Measurements from ENCODE around the gene ZNF81. TPM values are rescaled to one million over a fixed set of nuclear protein-coding genes. Genes with fewer than 3 reads are reported as not detected.
"Not testable (repeated sequence)": the region's sequence is repeated elsewhere in the genome, so short reads cannot be mapped to it uniquely, and the experiment has no call there.

ZNF81 gene
- polyA plus RNA-seq, 3 donors = 6.7 to 7.6 (median 6.8) TPM

DNA sequence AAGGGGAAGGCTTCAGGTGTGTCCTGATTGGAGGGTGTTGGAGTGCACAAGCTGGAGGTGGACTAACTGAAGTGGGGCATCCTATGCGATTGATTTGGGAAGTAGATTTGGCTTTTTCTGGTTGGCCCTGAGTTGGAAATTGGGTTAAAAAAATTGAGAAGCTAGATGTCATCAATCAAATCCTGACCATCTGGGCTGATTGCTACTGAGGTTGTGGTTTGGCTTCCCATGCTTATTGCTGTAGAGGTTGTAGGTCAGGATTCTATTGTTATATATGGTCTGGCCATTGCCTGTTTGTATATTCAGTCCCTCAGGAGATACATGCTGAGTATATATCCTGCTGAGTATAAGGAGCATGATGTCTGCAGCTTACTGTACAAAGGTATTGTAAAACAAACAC lies 7.7 kb upstream of the ZNF81 start:
- no peak for DNase-seq (ENCODE audit: extremely low read depth in 1 of 11, low read depth in 9 of 11, low spot score in 4 of 11)

DNA sequence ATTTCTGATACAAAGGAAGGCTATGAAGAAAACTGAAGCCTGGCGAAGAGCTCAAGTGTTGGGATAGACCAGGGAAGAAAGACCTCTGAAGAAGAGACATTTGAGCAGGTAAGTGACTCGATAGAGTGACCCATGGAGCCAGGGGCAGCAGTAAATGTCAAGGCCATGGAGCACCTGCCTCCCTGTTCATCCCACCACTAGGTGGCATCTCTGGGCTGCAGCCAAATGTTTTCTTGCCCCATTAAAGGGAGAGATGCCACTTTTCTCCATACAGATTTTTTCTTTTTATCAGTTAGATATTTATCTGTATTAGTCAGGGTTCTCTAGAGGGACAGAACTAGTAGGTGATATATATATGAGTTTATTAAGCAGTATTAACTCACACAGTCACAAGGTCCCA lies 4.9 kb upstream of the ZNF81 start:
- no peak for DNase-seq (ENCODE audit: extremely low read depth in 1 of 11, low read depth in 9 of 11, low spot score in 4 of 11)

DNA sequence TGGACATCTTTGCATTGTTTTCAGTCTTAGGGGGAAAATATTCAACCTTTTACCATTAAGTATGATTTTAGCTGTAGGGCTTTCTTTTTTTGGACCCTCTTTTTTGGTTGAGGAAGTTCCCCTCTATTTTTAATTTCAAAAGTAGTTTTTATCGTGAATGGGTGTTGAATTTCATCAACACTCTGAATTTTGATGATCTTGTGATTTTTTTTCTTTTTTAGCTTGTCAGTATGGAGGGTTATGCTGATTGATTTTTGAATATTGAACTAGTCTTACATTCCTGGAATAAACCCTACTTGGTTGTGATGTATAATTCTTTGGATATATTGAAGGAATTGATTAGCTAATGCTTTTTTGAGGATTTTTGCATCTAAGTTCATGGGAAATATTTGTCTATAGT lies 1.7 kb downstream of the ZNF81 start:
- DNase-seq (ENCODE audit: extremely low read depth in 1 of 11, low read depth in 9 of 11, low spot score in 4 of 11) = no peak

DNA sequence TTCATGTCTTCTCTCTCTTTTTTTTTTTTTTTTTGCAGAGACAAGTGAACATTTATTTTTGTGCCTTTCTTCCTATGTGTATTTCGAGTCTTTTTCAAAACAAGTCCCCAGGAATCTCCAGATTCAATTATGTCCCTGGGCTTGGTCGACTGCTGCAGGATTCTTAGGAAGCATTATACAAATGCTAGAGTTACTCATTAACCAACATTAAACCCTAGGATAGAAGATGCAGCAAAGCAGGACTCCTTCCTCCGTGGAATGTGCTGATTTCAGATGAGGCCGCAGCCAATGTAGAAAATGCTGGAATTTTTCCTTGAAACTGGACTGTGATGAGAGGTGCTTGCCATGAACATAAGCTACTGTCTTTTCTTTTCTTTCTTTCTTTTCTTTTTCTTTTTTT lies 3.4 kb downstream of the ZNF81 start:
- no peak for DNase-seq (ENCODE audit: extremely low read depth in 1 of 11, low read depth in 9 of 11, low spot score in 4 of 11)

DNA sequence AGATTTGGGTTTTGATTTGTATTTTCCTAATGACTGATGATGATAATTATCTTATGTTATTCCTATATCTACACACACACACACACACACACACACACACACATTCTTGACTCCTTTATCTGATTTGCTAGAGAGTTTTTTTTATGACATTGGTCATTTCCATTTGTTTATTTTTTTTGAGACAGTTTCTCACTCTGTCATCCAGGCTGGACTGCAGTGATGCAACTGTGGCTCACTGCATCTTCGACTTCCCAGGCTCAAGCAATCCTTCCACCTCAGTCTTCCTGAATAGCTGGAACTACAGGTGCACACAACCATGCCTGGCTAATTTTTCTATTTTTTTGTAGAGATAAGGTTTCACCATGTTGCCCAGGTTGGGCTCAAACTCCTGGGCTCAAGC lies 6.7 kb downstream of the ZNF81 start:
- no peak for DNase-seq (ENCODE audit: extremely low read depth in 1 of 11, low read depth in 9 of 11, low spot score in 4 of 11)

DNA sequence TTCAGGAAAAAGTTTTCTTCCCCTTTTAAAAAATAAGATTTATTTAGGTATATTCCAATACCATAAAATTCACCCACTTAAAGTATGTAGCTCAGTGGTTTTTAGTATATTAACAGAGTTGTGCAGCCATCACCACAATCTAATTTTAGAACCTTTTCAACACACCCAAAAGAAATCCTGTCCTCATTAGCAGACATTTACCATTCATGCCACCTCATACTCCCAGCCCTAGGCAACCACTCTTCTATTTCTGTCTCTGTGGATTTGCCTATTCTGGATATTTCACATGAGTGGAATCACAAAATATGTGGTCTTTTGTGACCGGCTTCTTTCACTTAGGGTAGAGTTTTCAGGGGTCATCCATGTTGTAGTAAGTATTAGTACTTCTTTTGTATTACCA lies 7.4 kb downstream of the ZNF81 start:
- no peak for DNase-seq (ENCODE audit: extremely low read depth in 1 of 11, low read depth in 9 of 11, low spot score in 4 of 11)

DNA sequence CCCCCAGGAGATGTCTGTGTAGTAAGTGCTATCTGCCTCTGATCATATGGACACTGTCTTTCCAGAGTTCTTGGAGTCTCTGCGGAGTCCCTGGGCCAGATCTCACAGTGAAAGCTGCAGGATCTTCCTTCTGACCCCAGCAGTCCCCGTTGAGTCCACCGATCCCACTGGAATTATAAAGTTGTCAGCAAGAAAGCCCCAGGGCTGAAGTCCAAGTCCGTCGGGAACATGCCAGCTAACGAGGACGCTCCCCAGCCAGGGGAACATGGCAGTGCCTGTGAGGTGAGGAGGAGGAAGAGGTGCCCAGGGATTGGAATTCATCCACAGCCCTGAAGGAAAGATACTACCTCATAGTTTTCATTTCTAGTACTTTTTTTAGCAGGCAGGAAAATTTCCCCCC lies 9.3 kb downstream of the ZNF81 start:
- DNase-seq (ENCODE audit: extremely low read depth in 1 of 11, low read depth in 9 of 11, low spot score in 4 of 11) = no peak

DNA sequence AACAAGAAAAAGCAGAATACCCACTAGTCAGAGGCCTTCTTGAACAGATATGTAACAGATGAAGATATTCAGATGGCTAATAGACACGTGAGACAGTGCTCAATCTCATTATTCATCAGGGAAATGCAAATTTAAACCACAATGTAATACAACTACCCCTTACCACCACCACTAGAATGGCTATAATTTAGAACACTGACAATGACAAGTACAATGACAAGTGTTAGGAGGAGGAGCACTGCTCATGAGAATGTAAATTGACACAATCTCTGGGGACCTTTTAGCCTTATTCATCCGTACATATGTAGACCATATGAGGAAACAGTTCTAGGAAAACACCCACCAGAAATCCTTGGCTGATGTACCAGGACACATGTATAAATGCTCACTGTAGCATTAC lies 13.1 kb downstream of the ZNF81 start:
- no peak for DNase-seq (ENCODE audit: extremely low read depth in 1 of 11, low read depth in 9 of 11, low spot score in 4 of 11)

DNA sequence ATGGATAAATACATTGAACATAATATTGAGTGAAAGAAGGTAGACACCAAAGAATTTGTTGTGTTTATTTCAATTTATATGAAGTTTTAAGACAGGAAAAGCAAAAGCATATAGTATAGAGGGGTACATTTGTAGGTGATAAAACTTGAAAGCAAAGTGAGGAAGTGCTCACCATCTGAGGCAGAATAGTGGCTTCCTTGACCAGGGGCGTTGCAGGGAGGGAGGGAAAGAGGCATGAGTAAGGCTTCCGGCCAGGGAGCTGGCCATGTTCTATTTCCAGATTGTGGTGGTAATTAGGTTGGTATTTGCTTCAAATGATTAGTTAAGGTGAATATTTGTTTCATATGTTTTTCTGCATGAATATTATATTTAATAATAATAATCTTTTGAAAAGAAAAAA lies 13.7 kb downstream of the ZNF81 start:
- not testable (repeated sequence) for DNase-seq (ENCODE audit: extremely low read depth in 1 of 11, low read depth in 9 of 11, low spot score in 4 of 11)

DNA sequence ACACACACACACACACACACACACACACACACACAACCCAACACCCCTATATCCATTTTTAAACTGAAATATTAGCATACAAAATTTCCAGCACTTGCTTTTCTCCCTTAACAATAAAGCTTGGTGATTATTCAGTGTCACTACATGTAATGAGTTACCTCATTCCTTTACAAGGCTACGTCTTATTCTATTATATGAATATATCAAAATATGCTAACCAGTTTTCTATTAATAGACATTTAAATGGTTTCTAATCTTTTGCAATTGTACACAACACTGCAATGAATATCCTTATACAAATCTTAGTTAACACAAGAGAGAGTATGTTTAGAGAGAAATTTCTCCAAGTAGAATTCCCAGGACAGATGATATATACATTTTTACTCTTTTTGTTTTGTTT lies 14.2 kb downstream of the ZNF81 start:
- DNase-seq (ENCODE audit: extremely low read depth in 1 of 11, low read depth in 9 of 11, low spot score in 4 of 11) = no peak

DNA sequence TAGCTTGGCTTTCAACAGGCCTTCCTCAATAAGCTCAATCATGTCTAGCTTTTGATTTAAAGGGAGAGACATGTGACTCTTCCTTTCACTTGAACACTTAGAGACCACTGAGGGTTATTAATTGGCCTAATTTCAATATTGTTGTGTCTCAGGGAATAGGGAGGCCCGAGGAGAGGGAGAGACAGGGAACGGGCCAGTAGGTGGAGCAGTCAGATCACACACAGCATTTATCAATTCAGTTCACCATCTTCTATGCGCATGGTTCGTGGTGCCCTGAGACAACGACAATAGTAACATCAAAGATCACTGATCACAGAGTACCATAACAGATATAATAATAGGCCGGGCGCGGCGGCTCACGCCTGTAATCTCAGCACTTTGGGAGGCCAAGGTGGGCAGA lies 17.8 kb downstream of the ZNF81 start:
- DNase-seq (ENCODE audit: extremely low read depth in 1 of 11, low read depth in 9 of 11, low spot score in 4 of 11) = no peak

DNA sequence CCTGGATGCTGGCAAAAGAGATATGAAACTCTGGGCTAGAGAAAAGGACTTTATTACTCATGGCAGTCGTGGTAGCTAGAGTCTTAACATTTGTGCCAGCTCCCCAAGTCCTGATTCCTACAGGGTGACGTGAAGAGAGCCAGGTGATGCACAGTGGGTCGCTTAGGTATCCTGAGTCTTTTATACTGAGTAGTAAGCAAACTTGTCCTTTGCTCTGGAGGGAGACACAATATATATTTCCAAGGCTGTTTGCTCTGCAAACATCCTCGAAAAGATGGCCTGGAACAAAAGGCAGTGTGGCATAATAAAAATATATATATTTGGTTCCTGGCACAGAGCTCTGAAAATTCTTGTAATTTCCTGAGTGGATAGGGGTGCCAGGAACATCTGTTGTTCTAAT lies 23.0 kb downstream of the ZNF81 start:
- no peak for DNase-seq (ENCODE audit: extremely low read depth in 1 of 11, low read depth in 9 of 11, low spot score in 4 of 11)

DNA sequence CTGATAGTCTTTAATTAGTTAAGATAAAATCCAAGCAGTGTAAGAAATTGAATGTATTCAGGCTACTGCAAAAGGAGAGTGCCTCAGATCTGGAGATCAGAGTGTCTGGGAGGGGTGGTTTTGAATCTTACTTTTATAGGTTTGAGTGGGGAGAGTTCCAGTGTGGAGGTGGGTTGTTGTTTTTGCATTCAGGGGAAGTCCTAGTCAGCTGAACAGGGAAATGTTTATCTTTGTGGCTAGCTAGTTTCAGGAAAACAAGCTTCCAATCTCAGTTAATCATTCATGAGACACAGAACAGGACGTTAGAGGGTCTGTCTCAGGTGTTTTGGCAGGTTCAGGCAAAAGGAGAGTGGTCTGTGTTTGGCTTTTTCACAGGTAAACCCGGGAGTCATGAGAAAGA lies 26.0 kb downstream of the ZNF81 start:
- no peak for DNase-seq (ENCODE audit: extremely low read depth in 1 of 11, low read depth in 9 of 11, low spot score in 4 of 11)

DNA sequence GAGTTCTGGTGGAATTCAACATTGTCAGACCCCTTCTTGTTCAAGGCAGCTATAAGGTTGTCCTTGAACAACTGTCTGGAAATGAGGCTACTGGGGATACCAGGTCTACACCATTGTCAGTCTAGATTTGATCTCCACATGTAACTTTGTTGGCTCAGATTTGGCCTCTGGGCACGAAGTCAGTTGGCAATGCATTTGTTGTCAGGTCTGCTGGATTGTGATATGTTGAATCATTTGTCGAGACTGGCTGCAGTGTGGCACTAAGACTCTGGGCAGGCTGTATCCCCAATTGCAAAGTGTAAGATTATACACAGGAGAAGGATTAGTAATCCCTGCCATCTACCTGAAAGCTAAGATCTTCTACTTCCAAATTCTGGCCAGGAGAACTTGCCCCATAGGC lies 26.5 kb downstream of the ZNF81 start:
- no peak for DNase-seq (ENCODE audit: extremely low read depth in 1 of 11, low read depth in 9 of 11, low spot score in 4 of 11)

DNA sequence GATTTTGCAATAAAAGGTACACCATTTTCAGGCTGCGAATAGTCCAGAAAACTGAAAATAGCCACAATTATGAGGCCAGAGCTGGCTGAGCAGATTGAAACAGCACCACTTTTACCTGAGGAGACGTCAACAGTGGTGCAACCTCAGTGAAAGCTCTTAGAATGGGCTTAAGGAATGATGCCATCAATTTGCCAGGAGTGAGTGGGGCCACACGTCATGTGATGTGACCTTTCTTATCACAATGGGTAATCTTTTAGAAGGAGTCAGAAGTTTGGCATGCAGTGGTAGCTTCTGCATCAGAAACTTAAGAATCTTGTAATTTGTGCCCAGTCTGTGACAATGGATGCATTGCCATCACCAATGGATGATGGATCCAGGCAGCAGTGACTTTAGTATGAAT lies 27.6 kb downstream of the ZNF81 start:
- DNase-seq (ENCODE audit: extremely low read depth in 1 of 11, low read depth in 9 of 11, low spot score in 4 of 11) = no peak

DNA sequence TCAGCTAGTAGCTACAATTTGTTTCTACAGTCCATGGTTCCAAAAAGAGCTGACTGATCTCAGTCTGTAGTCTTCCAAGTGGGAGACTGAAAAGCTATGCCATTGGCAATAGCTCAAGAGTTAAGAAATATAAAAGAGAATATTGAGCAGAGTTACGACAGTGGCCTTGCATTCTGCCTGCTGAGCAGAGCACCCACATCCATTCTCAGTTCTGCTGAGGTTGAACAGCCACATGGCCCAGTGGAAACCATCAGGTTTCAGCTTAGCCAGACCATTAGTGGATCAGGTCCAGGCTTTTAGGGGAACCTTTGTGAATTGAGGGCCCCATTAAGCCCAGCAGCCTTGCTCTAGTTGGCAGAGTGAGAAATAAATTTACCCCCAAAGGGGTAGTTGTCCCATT lies 28.1 kb downstream of the ZNF81 start:
- no peak for DNase-seq (ENCODE audit: extremely low read depth in 1 of 11, low read depth in 9 of 11, low spot score in 4 of 11)

DNA sequence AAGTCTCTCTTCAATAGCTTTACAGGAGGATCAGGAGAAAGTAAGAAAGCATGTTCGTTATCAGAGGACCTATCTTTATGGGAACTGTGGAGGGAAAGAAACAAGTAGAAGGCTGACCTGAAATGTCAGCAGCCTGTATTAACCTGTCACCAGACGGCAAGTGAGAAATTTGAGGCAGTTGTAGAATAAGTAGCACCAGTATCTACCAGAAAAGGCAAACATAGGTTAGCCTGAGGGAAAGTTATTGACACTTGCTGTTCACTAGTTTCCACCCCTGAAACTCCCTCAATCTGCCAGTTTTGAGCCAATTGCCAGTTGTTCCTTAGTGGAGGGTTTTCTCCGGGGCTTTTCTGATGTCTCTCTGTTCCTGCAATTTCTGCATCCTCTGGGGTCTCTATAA lies 36.4 kb downstream of the ZNF81 start:
- no peak for DNase-seq (ENCODE audit: extremely low read depth in 1 of 11, low read depth in 9 of 11, low spot score in 4 of 11)

DNA sequence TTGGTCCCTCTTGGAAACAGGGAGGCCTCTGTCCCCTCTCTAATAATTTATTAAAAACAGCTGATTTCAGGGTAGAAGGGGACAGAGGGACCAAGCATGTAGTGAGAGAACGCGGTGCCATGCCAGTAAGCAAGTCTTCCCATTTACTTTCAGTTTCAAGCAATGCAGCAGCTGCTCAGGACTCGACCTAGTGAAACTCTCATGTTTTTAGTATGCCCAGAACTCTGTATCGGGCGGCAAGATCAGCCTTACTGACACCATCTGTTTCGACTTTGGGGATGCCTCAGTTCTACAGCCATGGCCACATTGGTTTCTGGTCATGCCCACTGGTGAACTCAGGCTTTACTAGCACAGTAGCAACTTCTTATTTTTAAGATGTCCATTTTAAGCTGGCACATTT lies 40.6 kb downstream of the ZNF81 start:
- no peak for DNase-seq (ENCODE audit: extremely low read depth in 1 of 11, low read depth in 9 of 11, low spot score in 4 of 11)

DNA sequence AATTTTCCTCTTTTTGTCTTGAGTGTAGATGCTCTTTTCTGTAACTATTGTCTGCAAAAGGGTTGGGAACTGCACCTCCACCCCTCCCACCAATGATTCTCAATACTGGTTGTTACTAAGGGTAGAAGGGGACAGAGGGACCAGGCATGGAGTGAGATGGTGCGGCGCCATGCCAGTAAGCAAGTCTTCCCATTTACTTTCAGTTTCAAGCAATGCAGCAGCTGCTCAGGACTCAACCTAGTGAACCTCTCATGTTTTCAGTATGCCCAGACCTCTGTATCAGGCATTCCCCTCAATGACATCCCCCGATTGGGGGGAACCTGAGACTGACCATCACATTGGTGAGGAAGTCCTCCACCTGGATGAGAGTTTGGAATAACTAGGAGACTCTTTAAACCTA lies 41.5 kb downstream of the ZNF81 start:
- DNase-seq (ENCODE audit: extremely low read depth in 1 of 11, low read depth in 9 of 11, low spot score in 4 of 11) = no peak

DNA sequence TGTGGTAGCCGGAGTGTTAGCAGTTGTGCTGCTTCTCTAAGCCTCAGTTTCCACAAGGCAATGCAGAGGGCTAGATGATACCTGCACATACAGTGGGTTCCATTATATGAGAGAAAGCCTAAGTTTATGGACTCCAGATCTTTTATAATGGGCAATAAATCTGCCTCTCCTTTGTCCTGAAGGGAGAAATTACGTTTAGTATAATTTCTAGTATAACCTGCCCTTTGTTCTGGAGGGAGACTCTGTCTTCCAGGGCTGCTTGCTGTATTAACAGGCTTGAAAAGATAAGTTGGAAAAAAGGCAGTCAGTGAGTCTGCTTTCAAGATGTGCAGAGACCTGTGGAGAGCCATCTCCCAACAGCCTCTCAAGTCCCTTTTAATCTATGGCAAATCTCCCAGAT lies 42.8 kb downstream of the ZNF81 start:
- DNase-seq (ENCODE audit: extremely low read depth in 1 of 11, low read depth in 9 of 11, low spot score in 4 of 11) = no peak

DNA sequence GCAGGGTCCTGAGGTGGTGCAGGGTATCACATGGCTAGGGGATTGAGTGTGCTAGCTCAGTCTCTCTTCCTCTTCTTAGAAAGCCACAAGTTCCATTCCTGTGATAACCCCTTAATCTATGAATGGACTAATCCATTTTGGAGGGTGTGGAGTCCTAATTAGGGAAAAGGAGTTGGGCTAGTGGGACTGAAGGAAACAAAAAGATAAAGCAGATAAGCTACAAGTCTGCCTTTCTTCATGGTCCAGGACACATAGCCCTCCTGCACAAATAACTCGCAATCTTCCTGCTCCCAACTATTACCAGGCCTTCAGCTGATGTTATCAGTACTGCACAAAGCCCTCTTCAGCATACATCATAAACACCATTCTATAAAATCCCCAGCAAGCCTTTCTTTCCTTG lies 44.2 kb downstream of the ZNF81 start:
- no peak for DNase-seq (ENCODE audit: extremely low read depth in 1 of 11, low read depth in 9 of 11, low spot score in 4 of 11)

DNA sequence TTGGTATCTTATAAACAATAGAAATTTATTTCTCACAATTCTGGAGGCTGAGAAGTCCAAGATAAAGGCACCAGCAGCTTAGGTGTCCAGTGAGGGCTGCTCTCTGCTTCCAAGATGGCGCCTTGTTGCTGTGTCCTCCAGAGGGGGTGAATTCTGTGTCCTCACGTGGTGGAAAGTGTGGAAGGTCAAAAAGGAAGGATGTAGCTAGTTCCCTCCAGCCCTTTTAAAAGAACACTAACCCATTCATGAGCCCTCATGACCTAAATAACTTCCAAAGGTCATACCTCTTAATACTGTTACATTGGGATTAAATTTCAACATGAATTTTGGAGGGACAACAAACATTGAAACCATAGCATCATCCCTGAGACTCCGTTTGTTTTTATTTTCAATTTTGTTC lies 48.8 kb downstream of the ZNF81 start:
- no peak for DNase-seq (ENCODE audit: extremely low read depth in 1 of 11, low read depth in 9 of 11, low spot score in 4 of 11)
